C4-2B (cell line): Measurements from ENCODE around the gene GRM4.

Experiments used
- H3K27ac ChIP-seq: fragments of 450-650 bp; 2 replicates; pipeline ENCODE4 v1.5.1; 2017
- ZFX ChIP-seq: fragments of 450-650 bp; IDR thresholded peaks from 2 replicates; pipeline ENCODE4 v1.6.1; 2017
- TF ChIP-seq, protein P1 (sequence below): fragments of 450-650 bp; conservative IDR thresholded peaks from 2 replicates; pipeline ENCODE4 v1.5.1; 2017; ENCODE audit warnings: mild to moderate bottlenecking

GRM4 gene

DNA sequence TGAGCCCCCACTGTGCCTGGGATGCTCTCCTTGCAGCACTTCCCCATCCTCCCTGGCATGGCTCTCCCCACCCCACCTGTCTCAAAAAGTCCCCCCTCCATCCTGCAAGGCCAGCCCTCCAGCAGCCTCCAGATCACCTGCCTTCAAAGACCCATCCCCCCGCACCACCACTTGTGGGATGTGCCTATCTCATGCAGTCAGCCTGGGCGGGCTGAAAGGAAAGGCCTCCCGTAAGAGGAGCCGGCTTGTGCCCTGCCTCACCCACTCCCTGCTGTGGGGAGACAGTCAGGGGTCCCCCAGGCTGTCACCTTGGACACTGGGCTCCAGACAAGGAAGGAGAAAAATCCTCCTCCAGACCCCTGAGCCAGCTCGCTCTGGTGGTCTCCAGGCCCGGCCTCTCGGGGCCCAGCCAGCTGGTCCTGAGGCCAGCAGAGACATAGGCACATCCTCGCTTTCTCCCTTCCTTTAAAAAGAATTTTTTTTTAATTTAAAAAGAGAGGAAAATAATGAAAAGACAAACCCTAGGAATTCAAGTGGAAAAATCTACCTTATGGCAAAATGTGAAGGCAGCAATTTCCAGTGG is 77.3 kb downstream of the GRM4 start:
- H3K27ac ChIP-seq = no peak overlapping the region
- no peak for TF ChIP-seq ZFX
- TF ChIP-seq, protein P1, sequence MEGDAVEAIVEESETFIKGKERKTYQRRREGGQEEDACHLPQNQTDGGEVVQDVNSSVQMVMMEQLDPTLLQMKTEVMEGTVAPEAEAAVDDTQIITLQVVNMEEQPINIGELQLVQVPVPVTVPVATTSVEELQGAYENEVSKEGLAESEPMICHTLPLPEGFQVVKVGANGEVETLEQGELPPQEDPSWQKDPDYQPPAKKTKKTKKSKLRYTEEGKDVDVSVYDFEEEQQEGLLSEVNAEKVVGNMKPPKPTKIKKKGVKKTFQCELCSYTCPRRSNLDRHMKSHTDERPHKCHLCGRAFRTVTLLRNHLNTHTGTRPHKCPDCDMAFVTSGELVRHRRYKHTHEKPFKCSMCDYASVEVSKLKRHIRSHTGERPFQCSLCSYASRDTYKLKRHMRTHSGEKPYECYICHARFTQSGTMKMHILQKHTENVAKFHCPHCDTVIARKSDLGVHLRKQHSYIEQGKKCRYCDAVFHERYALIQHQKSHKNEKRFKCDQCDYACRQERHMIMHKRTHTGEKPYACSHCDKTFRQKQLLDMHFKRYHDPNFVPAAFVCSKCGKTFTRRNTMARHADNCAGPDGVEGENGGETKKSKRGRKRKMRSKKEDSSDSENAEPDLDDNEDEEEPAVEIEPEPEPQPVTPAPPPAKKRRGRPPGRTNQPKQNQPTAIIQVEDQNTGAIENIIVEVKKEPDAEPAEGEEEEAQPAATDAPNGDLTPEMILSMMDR = no peak

DNA sequence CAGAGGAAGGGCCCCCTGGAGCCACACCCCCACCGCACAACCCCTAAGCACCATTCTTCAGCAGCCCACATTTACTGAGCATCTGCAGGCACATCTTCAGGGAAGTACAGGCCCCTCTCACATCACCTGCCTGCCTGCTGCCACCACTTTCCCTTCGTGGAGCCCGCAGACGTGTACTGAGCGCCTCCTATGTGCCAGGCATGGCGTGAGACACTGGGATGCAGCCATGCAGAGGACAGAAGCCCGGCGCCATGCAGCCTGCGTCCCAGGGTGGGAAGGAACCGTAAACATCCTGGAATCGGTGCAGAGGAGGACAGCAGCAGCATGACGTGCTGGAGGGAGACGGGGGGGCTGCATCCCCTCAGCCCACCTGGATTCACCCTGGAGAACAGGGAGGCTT is 78.1 kb downstream of the GRM4 start:
- no peak overlapping the region for H3K27ac ChIP-seq
- TF ChIP-seq, protein P1 = peak; percentile 59
- TF ChIP-seq ZFX = no peak

DNA sequence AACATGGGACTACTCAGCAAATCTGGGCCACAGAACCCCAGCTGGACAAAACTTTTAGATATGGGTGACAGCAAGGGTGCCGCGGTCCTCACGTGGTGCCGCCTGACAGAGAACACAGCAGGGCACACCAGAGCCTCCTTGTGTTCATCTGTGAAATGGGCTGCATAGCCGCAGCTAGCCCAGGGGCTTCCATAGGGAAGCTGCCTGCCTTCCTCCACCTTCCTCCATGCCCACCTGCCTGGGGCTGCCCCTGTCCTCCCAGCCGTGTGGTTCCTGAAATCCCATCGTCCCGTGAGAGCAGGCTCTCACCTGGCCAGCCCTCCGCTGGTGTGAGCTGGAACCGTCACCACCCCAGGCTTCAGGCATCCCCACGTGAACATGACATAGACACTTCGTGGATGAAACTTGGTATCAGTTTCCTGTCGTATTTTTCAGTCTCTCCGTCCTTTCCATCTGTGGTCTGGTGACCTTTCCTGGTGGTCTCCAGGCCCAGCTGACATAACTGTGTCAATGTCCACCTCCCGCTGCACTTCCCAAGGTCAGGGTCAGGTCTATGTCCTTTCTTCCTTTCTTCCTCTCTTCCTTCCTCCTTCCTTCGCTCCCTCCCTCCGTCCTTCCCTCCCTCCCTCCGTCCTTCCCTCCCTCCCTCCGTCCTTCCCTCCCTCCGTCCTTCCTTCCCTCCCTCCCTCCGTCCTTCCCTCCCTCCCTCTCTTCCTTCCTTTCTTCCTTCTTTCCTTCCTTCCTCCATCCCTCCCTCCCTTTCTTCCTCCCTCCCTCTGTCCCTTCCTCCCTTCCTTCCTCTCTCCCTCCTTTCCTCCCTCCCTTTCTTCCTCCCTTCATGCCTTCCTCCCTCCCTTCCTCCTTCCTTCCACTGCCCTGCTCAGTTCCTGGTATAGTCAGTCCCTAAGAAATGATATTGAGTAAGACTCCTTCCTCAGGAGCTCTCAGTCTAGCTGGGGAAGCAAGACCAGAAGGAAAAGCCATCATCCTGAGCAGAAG is 78.8 kb downstream of the GRM4 start:
- no peak overlapping the region for H3K27ac ChIP-seq
- TF ChIP-seq ZFX = no peak
- TF ChIP-seq, protein P1 = no peak; the same call in 1 of the 2 replicates

DNA sequence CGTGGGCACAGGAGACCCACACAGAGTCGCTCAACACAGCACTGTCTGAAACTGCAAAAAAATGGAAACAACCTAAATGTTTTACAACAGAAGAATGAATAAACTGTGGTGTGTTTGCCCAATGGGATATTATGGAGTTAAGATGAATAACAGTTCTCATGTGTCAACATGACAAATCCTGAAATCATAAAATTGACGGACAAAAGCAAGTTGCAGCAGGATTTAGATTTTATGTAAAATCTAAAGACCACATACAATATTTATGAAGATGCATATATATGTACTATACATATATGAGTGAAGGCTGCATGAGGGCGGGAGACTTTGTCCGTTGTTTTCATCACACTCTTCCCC is 79.7 kb downstream of the GRM4 start:
- H3K27ac ChIP-seq = no peak overlapping the region
- TF ChIP-seq, protein P1 = no peak
- no peak for TF ChIP-seq ZFX

DNA sequence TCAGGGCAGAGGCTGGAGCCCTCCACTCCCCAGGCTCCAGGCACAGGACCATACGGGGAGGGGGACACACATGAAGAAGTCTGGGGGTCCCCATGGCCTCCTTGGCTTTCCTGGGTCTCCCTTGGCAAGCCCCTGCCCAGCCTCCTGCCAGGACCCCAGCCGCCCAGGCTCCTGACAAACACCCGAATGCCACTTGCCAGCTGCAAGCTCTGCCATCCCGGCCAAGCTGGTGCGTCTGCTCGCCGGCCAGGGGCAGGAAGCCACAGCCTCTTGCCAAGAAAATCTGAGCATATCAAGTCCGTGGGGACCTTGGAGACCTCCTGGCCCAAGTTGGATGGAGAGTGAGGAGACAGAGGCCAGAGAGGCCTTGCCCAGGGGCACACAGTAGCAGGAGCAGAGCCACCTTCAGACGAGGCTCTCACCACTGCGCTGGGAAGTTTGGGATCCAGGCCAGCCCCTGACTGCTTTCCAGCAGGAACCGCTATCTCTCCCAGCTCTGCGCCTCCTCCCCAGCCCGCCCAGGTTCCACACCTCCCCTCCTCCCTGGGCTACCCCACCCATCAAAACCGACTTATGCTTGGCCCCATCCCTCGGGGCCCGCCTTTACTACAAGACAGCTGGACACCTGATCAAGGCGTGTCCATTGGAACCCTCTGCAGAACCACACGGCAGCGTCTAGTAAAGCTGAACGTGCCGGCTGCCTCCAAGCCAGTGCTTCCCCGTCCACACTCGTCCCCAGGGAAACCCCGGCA is 80.2 kb downstream of the GRM4 start:
- H3K27ac ChIP-seq = no peak overlapping the region
- no peak for TF ChIP-seq ZFX
- TF ChIP-seq, protein P1 = no peak

DNA sequence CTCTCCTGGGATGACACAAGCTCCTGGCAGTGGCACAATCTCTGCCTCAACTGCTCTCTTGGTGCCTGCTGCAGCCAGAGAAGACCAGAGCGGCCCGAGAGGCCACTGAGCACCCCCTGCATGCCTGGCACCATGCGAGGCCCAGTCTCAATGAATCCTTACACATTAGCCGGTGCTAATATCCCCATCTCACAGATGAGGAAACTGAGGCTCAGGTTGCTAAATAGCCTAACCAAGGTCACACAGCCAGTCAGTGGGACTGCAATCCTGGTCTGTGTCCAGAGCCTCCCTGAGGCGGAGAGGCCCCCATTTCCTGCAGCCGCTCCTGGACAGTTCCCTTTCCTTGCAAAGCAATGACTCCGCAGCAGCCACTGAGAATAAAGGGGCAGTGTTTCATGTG is 81.2 kb downstream of the GRM4 start:
- H3K27ac ChIP-seq = no peak overlapping the region
- TF ChIP-seq ZFX = no peak
- TF ChIP-seq, protein P1 = no peak
